ENCODE results near the gene IL1RAP. TPM values are rescaled to one million over a fixed set of nuclear protein-coding genes. Genes with fewer than 3 reads are reported as not detected.

Gene IL1RAP
- total and polyA plus RNA-seq, 2 experiments from 2014 or later: 3.6 to 5.0 TPM

DNA sequence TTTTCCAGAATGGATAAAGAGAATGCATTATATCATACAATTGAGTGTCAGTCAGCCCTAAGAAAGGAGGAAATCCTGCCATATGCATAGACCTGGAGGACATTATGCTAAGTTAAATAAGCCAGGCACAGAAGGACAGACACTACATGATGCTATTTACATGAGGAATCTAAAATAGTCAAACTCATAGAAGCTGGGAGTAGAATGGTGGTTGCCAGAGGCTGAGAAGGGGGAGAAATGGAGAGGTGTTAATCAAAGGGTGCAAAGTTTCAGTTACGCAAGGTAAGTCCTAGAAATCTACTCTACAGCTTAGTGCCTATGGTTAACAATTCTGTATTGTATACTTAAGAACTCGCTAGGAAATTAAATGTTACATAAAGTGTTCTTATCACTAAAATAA, 66.5 kb downstream of the IL1RAP start (continued):
- TF ChIP-seq, protein P1, sequence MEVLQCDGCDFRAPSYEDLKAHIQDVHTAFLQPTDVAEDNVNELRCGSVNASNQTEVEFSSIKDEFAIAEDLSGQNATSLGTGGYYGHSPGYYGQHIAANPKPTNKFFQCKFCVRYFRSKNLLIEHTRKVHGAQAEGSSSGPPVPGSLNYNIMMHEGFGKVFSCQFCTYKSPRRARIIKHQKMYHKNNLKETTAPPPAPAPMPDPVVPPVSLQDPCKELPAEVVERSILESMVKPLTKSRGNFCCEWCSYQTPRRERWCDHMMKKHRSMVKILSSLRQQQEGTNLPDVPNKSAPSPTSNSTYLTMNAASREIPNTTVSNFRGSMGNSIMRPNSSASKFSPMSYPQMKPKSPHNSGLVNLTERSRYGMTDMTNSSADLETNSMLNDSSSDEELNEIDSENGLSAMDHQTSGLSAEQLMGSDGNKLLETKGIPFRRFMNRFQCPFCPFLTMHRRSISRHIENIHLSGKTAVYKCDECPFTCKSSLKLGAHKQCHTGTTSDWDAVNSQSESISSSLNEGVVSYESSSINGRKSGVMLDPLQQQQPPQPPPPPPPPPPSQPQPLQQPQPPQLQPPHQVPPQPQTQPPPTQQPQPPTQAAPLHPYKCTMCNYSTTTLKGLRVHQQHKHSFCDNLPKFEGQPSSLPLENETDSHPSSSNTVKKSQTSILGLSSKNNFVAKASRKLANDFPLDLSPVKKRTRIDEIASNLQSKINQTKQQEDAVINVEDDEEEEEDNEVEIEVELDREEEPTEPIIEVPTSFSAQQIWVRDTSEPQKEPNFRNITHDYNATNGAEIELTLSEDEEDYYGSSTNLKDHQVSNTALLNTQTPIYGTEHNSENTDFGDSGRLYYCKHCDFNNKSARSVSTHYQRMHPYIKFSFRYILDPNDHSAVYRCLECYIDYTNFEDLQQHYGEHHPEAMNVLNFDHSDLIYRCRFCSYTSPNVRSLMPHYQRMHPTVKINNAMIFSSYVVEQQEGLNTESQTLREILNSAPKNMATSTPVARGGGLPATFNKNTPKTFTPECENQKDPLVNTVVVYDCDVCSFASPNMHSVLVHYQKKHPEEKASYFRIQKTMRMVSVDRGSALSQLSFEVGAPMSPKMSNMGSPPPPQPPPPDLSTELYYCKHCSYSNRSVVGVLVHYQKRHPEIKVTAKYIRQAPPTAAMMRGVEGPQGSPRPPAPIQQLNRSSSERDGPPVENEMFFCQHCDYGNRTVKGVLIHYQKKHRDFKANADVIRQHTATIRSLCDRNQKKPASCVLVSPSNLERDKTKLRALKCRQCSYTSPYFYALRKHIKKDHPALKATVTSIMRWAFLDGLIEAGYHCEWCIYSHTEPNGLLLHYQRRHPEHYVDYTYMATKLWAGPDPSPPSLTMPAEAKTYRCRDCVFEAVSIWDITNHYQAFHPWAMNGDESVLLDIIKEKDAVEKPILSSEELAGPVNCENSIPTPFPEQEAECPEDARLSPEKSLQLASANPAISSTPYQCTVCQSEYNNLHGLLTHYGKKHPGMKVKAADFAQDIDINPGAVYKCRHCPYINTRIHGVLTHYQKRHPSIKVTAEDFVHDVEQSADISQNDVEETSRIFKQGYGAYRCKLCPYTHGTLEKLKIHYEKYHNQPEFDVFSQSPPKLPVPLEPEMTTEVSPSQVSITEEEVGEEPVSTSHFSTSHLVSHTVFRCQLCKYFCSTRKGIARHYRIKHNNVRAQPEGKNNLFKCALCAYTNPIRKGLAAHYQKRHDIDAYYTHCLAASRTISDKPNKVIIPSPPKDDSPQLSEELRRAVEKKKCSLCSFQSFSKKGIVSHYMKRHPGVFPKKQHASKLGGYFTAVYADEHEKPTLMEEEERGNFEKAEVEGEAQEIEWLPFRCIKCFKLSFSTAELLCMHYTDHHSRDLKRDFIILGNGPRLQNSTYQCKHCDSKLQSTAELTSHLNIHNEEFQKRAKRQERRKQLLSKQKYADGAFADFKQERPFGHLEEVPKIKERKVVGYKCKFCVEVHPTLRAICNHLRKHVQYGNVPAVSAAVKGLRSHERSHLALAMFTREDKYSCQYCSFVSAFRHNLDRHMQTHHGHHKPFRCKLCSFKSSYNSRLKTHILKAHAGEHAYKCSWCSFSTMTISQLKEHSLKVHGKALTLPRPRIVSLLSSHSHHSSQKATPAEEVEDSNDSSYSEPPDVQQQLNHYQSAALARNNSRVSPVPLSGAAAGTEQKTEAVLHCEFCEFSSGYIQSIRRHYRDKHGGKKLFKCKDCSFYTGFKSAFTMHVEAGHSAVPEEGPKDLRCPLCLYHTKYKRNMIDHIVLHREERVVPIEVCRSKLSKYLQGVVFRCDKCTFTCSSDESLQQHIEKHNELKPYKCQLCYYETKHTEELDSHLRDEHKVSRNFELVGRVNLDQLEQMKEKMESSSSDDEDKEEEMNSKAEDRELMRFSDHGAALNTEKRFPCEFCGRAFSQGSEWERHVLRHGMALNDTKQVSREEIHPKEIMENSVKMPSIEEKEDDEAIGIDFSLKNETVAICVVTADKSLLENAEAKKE (CRISPR knock-in tag; IDR thresholded peaks at IDR 0.05): no peak
- no peak for TF ChIP-seq ZNF331 (CRISPR knock-in tag; IDR thresholded peaks at IDR 0.05; ENCODE audit: low read depth)
- TF ChIP-seq, protein P2, sequence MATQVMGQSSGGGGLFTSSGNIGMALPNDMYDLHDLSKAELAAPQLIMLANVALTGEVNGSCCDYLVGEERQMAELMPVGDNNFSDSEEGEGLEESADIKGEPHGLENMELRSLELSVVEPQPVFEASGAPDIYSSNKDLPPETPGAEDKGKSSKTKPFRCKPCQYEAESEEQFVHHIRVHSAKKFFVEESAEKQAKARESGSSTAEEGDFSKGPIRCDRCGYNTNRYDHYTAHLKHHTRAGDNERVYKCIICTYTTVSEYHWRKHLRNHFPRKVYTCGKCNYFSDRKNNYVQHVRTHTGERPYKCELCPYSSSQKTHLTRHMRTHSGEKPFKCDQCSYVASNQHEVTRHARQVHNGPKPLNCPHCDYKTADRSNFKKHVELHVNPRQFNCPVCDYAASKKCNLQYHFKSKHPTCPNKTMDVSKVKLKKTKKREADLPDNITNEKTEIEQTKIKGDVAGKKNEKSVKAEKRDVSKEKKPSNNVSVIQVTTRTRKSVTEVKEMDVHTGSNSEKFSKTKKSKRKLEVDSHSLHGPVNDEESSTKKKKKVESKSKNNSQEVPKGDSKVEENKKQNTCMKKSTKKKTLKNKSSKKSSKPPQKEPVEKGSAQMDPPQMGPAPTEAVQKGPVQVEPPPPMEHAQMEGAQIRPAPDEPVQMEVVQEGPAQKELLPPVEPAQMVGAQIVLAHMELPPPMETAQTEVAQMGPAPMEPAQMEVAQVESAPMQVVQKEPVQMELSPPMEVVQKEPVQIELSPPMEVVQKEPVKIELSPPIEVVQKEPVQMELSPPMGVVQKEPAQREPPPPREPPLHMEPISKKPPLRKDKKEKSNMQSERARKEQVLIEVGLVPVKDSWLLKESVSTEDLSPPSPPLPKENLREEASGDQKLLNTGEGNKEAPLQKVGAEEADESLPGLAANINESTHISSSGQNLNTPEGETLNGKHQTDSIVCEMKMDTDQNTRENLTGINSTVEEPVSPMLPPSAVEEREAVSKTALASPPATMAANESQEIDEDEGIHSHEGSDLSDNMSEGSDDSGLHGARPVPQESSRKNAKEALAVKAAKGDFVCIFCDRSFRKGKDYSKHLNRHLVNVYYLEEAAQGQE (IDR thresholded peaks at IDR 0.05; ENCODE audit: unreplicated experiment): no peak
- TF ChIP-seq, protein P3, sequence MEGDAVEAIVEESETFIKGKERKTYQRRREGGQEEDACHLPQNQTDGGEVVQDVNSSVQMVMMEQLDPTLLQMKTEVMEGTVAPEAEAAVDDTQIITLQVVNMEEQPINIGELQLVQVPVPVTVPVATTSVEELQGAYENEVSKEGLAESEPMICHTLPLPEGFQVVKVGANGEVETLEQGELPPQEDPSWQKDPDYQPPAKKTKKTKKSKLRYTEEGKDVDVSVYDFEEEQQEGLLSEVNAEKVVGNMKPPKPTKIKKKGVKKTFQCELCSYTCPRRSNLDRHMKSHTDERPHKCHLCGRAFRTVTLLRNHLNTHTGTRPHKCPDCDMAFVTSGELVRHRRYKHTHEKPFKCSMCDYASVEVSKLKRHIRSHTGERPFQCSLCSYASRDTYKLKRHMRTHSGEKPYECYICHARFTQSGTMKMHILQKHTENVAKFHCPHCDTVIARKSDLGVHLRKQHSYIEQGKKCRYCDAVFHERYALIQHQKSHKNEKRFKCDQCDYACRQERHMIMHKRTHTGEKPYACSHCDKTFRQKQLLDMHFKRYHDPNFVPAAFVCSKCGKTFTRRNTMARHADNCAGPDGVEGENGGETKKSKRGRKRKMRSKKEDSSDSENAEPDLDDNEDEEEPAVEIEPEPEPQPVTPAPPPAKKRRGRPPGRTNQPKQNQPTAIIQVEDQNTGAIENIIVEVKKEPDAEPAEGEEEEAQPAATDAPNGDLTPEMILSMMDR (conservative IDR thresholded peaks at IDR 0.05; ENCODE audit: low read depth in 2 of 2): no peak
